B cell (primary cell): ENCODE results near the gene MTHFS. TPM values are rescaled to one million over a fixed set of nuclear protein-coding genes. Genes with fewer than 3 reads are reported as not detected.

Experiments used
- ATAC-seq: fragments of 200-7000 bp; cut with Tn5 transposase; one replicate; pipeline ENCODE4 v1.10.0; 2021; ENCODE audit warnings: low read depth, mild to moderate bottlenecking, moderate number of reproducible peaks, moderate library complexity
- CTCF ChIA-PET: fragments of 350-600 bp; sonication (Branson Sonifier 250); formaldehyde crosslinking; loops from one replicate; lab custom pipeline; 2021; ENCODE audit warnings: antibody characterized with exemption, inconsistent platforms; lab: Charles Lee
- POLR2A ChIA-PET: fragments of 350-600 bp; sonication (Branson Sonifier 250); formaldehyde crosslinking; loops from one replicate; lab custom pipeline; 2021; ENCODE audit warnings: antibody characterized with exemption; lab: Charles Lee
- DNase-seq: peaks from one replicate; pipeline ENCODE4 v3.0.0; 2013
- H2AFZ ChIP-seq: 2 replicates; pipeline ENCODE4 v1.6.1; 2012; ENCODE audit warnings: mild to moderate bottlenecking, low read depth, low read length; ENCODE audit not compliant: insufficient read depth, poor library complexity, severe bottlenecking
- H3K27ac ChIP-seq, 2 donors: 1 replicate in 1 of 2; 2 replicates in 1 of 2; pipeline ENCODE4 v1.5.1; 2012 to 2013; ENCODE audit warnings: low read length in 2 of 2, mild to moderate bottlenecking in 2 of 2, moderate library complexity in 1 of 2
- H3K27me3 ChIP-seq, 4 experiments: fragments of 200-600 bp in 1 of 4; sonication (generic) in 1 of 4; replicated peaks in 1 of 4; 1 replicate in 2 of 4; 2 replicates in 2 of 4; pipeline versions ENCODE4 v1.6.1 to v1.7.0; 2013 to 2016; ENCODE audit warnings: low read length in 3 of 4, mild to moderate bottlenecking in 2 of 4, mixed read lengths in 1 of 4, moderate library complexity in 1 of 4; ENCODE audit not compliant: insufficient read depth in 4 of 4, control insufficient read depth in 3 of 4; ENCODE audit errors: control extremely low read depth in 1 of 4
- H3K36me3 ChIP-seq, 2 experiments: replicated peaks in 1 of 2; 1 replicate in 1 of 2; 2 replicates in 1 of 2; pipeline versions ENCODE4 v1.6.1 to v1.7.1; 2013; ENCODE audit warnings: low read length in 1 of 2; ENCODE audit not compliant: insufficient read depth in 2 of 2, control insufficient read depth in 1 of 2; ENCODE audit errors: control extremely low read depth in 1 of 2, extremely low read depth in 1 of 2
- H3K4me1 ChIP-seq, 2 donors: fragments of 200-600 bp in 1 of 2; sonication (generic) in 1 of 2; 1 replicate in 1 of 2; 2 replicates in 1 of 2; pipeline versions ENCODE4 v1.5.1 to v1.6.1; 2013 to 2017; ENCODE audit warnings: low read length in 2 of 2; ENCODE audit not compliant: control insufficient read depth in 2 of 2, insufficient read depth in 2 of 2
- H3K4me2 ChIP-seq: replicated peaks from 2 replicates; pipeline ENCODE3; 2012; ENCODE audit warnings: mild to moderate bottlenecking, low read depth, low read length; ENCODE audit not compliant: poor library complexity, severe bottlenecking
- H3K4me3 ChIP-seq, 5 experiments: fragments of 200-600 bp in 1 of 5; sonication (generic) in 1 of 5; 1 replicate in 3 of 5; 2 replicates in 2 of 5; pipeline versions ENCODE4 v1.5.1 to v1.7.0; 2011 to 2016; ENCODE audit warnings: low read length in 4 of 5, mild to moderate bottlenecking in 4 of 5, low read depth in 2 of 5, control low read depth in 1 of 5, moderate library complexity in 1 of 5; ENCODE audit not compliant: insufficient read depth in 1 of 5; ENCODE audit errors: control extremely low read depth in 1 of 5, extremely low read depth in 1 of 5
- H3K79me2 ChIP-seq: fragments of 200-600 bp; sonication (generic); one replicate; pipeline ENCODE4 v1.6.0; 2016; ENCODE audit warnings: low read length; ENCODE audit not compliant: control insufficient read depth, insufficient read depth
- H3K9ac ChIP-seq: fragments of 200-600 bp; sonication (generic); 2 replicates; pipeline ENCODE4 v1.6.1; 2017; ENCODE audit warnings: mild to moderate bottlenecking, low read length, moderate library complexity
- H3K9me3 ChIP-seq, 3 donors: one replicate each; pipeline versions ENCODE4 v1.6.1 to v1.7.1; 2013; ENCODE audit warnings: low read length in 2 of 3; ENCODE audit not compliant: control insufficient read depth in 2 of 3, insufficient read depth in 1 of 3; ENCODE audit errors: control extremely low read depth in 1 of 3
- H4K20me1 ChIP-seq: 2 replicates; pipeline ENCODE4 v1.6.0; 2012; ENCODE audit warnings: mild to moderate bottlenecking, low read length; ENCODE audit not compliant: insufficient read depth, control insufficient read depth, poor library complexity, severe bottlenecking
- H3K27ac Mint-ChIP-seq: one replicate; pipeline ENCODE4 v1.8.0; 2021; ENCODE audit warnings: mixed read lengths
- H3K27me3 Mint-ChIP-seq: one replicate; pipeline ENCODE4 v1.8.0; 2021; ENCODE audit warnings: mixed read lengths
- H3K4me1 Mint-ChIP-seq: one replicate; pipeline ENCODE4 v1.8.0; 2021; ENCODE audit warnings: mixed read lengths
- H3K4me3 Mint-ChIP-seq: one replicate; pipeline ENCODE4 v1.8.0; 2021; ENCODE audit warnings: mixed read lengths
- H3K9me3 Mint-ChIP-seq: one replicate; pipeline ENCODE4 v1.8.0; 2022; ENCODE audit warnings: mixed read lengths; ENCODE audit not compliant: insufficient read depth
- EZH2 ChIP-seq: IDR thresholded peaks from 2 replicates; pipeline ENCODE4 v1.6.1; 2012; ENCODE audit warnings: borderline replicate concordance, low read depth, mild to moderate bottlenecking, moderate library complexity, low read length; ENCODE audit not compliant: insufficient read depth, poor library complexity, severe bottlenecking
- WGBS: methylation state at CpG from one replicate; pipeline ENCODE4 v1.1.5; 2013; ENCODE audit warnings: missing lambda C conversion rate; ENCODE audit not compliant: insufficient coverage; 5-methylcytosine and 5-hydroxymethylcytosine counted together
- intact Hi-C: fragments of 100-400 bp; cut with micrococcal nuclease; formaldehyde crosslinking; loops from one replicate; pipeline ENCODE4 v1.10.0; 2022
- polyA plus RNA-seq: library from polyadenylated mRNA; depleted of rRNA; stranded (reverse); fragments of >200 nt; gene quantifications from 2 replicates; pipeline ENCODE4 v1.2.3, GENCODE V29; 2012
- total RNA-seq, 2 donors: library from RNA; stranded (reverse); fragments of 120-200 nt in 1 of 2; gene quantifications; 1 replicate in 1 of 2; 2 replicates in 1 of 2; pipeline versions ENCODE4 v1.2.3 to v1.2.4, GENCODE V29; 2013 to 2022
- TF ChIP-seq, protein P1 (sequence below): fragments of 200-600 bp; IDR thresholded peaks from one replicate; pipeline ENCODE4 v1.8.0; 2022; ENCODE audit warnings: antibody characterized with exemption, mild to moderate bottlenecking

The MTHFS gene
- total and polyA plus RNA-seq, 2 donors (not counting 1 experiment from before 2014, with no cell fraction given) = 20.1 to 20.9 TPM

- POLR2A ChIA-PET = no interaction called here
- intact Hi-C loops = no loop called here
- no CpG with 5 or more reads among the region's 2 CpGs for WGBS
- DNase-seq (no peak), ATAC-seq (no peak)
- H3K79me2 ChIP-seq = peaks cover 22% of the 10 kb centered on the region
- CTCF ChIA-PET = interaction anchor here (1.2 to 3.4 kb wide), 3 partner anchors 14 to 488 kb away, joined by 3 to 19 read pairs (median 4); no protein-coding TSS in a partner anchor
- no peak overlapping the region for H3K4me3 ChIP-seq
- no peak overlapping the region for H3K4me3 Mint-ChIP-seq
- H3K9me3 Mint-ChIP-seq = peaks cover 4% of the 10 kb centered on the region
- H3K36me3 ChIP-seq = peaks cover 16 to 35% of the 10 kb centered on the region in 2 experiments
- TF ChIP-seq, protein P1, sequence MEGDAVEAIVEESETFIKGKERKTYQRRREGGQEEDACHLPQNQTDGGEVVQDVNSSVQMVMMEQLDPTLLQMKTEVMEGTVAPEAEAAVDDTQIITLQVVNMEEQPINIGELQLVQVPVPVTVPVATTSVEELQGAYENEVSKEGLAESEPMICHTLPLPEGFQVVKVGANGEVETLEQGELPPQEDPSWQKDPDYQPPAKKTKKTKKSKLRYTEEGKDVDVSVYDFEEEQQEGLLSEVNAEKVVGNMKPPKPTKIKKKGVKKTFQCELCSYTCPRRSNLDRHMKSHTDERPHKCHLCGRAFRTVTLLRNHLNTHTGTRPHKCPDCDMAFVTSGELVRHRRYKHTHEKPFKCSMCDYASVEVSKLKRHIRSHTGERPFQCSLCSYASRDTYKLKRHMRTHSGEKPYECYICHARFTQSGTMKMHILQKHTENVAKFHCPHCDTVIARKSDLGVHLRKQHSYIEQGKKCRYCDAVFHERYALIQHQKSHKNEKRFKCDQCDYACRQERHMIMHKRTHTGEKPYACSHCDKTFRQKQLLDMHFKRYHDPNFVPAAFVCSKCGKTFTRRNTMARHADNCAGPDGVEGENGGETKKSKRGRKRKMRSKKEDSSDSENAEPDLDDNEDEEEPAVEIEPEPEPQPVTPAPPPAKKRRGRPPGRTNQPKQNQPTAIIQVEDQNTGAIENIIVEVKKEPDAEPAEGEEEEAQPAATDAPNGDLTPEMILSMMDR = no peak
- no peak for TF ChIP-seq EZH2
- H3K27ac Mint-ChIP-seq = no peak overlapping the region
- H3K9ac ChIP-seq = no peak overlapping the region
- peaks cover 0 to 10% (median 4%) of the 10 kb centered on the region in 3 donors for H3K9me3 ChIP-seq
- no peaks in the 10 kb centered on the region for H4K20me1 ChIP-seq
- peaks cover 7% of the 10 kb centered on the region for H3K4me1 Mint-ChIP-seq
- H3K4me2 ChIP-seq = no peak overlapping the region
- H3K27ac ChIP-seq = no peak overlapping the region
- no peak overlapping the region for H2AFZ ChIP-seq
- H3K27me3 ChIP-seq = no peaks in the 10 kb centered on the region
- peaks cover 0 to 5% of the 10 kb centered on the region in 2 donors for H3K4me1 ChIP-seq
- H3K27me3 Mint-ChIP-seq = no peaks in the 10 kb centered on the region
These were observed 28.3 kb downstream of the MTHFS start for GRCh38 chr15:79868554-79868953.

DNA sequence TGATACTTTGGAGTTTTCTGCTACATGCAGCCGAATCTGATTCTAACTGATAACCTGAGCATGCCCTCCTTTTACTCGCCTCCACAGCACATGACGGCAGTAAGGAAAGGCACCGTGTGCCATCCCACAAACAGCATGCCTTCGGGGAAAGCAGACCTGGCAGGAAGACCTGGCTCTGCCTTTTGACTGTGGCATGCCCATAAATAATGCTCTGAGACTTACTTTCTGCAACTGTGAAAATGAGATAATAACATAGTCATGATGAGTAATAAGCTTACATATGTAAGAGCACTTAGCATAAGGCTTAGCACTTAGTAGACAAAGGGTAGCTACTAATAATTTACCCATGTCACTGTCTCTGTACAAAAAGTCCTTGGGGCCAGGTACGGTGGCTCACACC, 32.9 kb downstream of the MTHFS start:
- 98% methylated on average over 6 of the region's 6 CpGs for WGBS
- Histone ChIP-seq H3K36me3 (peaks cover 16 to 23% of the 10 kb centered on the region in 2 experiments), H2AFZ (no peak overlapping the region), H4K20me1 (peaks cover 5% of the 10 kb centered on the region), H3K79me2 (peaks cover 27% of the 10 kb centered on the region), H3K4me1 (no peaks in the 10 kb centered on the region), H3K4me3 (no peak overlapping the region), H3K27ac (no peak overlapping the region), H3K9me3 (no peaks in the 10 kb centered on the region), H3K27me3 (no peaks in the 10 kb centered on the region), H3K9ac (no peak overlapping the region), H3K4me2 (no peak overlapping the region)
- TF ChIP-seq EZH2 = no peak
- TF ChIP-seq, protein P1 = no peak
- H3K9me3 Mint-ChIP-seq = no peaks in the 10 kb centered on the region
- H3K4me1 Mint-ChIP-seq = peaks cover 8% of the 10 kb centered on the region
- ATAC-seq = no peak
- ChIA-PET POLR2A (no interaction called here), CTCF (interaction anchor here (0.9 to 1.0 kb wide), 3 partner anchors 9 to 483 kb away, joined by 3 to 5 read pairs (median 3); no protein-coding TSS in a partner anchor)
- intact Hi-C loops = no loop called here
- no peak overlapping the region for H3K27ac Mint-ChIP-seq
- no peaks in the 10 kb centered on the region for H3K27me3 Mint-ChIP-seq
- no peak overlapping the region for H3K4me3 Mint-ChIP-seq
- no peak for DNase-seq
